Epithelial cell of esophagus (primary cell): ENCODE measurements around the gene EPHB1.
"Not testable (repeated sequence)": the region's sequence is repeated elsewhere in the genome, so short reads cannot be mapped to it uniquely, and the experiment has no call there.

ENCODE experiments used
- DNase-seq: peaks from one replicate; pipeline ENCODE4 v3.0.0; 2010; ENCODE audit warnings: low read depth
- H3K4me3 ChIP-seq: 2 replicates; pipeline ENCODE4 v1.5.1; 2011; ENCODE audit warnings: mild to moderate bottlenecking, low read length, control low read depth
- CTCF ChIP-seq: IDR thresholded peaks from 2 replicates; pipeline ENCODE4 v1.5.1; 2011; ENCODE audit warnings: low read depth, mild to moderate bottlenecking, low read length, control low read depth, inconsistent platforms; ENCODE audit not compliant: insufficient read depth; ENCODE audit errors: missing control alignments

The EPHB1 gene

DNA sequence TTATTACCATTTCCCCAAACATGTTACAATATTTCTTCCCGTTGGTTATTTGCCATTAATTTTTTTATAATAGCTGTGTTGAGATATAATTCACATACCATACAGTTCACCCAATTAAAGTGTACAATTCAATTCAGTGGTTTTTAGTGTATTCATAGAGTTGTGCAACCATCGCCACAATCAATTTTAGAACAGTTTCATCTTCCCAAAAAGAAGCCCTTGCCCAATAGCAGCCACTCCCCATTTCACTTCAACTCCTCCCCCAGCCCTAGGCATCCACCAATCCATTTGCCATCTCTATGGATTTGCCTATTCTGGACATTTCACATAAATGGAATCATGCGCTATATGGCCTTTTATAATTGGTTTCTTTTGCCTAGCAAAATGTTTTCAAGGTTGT lies 225.1 kb downstream of the EPHB1 start:
- H3K4me3 ChIP-seq, result no peak overlapping the region
- DNase-seq, result no peak
- no peak for TF ChIP-seq CTCF

- no peak overlapping the region for H3K4me3 ChIP-seq
- TF ChIP-seq CTCF, result no peak
- no peak for DNase-seq
Observed at GRCh38 chr3:135023996-135024658, 229.1 kb downstream of the EPHB1 start.

DNA sequence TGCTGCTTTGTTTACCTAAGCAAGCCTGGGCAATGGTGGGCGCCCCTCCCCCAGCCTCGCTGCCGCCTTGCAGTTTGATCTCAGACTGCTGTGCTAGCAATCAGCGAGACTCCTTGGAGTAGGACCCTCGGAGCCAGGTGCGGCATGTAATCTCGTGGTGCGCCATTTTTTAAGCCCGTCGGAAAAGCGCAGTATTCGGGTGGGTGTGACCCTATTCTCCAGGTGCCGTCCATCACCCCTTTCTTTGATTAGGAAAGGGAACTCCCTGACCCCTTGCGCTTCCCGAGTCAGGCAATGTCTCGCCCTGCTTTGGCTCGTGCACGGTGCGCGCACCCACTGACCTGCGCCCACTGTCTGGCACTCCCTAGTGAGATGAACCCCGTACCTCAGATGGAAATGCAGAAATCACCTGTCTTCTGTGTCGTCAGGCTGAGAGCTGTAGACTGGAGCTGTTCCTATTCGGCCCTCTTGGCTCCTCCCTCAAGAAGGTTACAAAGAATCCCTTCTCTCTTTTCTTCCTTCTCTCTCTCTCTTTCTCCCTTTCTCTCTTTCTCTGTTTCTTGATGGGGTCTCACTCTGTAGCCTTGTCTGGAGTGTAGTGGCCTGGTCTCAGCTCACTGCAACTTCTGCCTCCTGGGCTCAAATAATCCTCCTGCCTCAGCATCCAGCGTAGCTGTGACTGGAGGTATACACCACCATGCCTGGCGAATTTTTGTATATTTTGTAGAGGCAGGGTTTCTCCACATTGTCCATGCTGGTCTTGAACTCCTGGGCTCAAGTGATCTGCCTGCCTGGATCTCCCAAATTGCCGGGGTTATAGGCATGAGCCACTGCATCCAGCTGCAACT lies 235.9 kb downstream of the EPHB1 start:
- not testable (repeated sequence) for DNase-seq, H3K4me3 ChIP-seq

DNA sequence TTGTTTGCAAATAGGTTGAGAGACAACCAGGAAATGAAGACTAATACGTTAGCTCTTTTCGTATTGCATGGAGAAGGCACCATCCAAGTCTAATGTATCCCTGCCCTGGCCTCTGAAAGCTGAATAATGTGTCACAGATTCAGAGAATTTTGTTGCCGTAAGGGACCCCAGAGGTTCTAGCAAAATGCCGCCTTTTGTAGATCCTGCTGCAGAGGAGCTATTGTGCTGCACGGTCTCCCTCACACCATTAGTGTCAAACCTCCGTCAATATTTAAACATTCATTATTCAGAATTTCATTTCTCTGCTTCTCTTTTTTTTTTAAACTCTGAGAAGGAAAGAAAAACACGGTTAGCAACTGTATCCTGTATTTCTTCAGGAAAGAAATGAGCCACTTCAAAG lies 238.7 kb downstream of the EPHB1 start:
- no peak for TF ChIP-seq CTCF
- no peak for DNase-seq

DNA sequence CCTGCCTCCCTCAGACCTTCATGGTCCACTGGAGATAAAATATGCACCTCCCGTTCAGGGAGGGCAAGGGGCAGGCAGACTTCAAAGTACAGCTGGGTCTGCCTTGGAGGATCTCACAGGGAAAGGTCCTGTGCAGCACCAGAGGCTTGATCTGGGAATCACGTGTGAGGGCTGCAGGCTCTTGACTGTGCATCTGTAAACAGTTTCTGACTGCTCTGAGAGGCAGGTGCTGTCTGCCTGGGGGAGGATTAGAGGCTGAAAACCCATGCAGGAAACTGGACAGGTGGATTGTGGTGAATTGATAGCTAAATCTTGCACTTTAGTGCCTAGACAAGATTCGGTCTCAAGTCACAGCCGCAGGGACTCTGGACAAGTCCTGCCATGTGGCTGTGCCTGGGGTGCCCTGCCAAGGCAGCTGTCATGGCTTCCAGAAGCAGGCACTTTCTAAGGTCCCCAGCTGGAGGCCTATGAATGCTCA lies 239.3 kb downstream of the EPHB1 start:
- no peak for TF ChIP-seq CTCF

More for the DNA sequence above, 238.7 kb downstream of the EPHB1 start:
- H3K4me3 ChIP-seq, result no peak overlapping the region

GRCh38 chr3:135034891-135035440 lies 239.9 kb downstream of the EPHB1 start:
- no peak for TF ChIP-seq CTCF
- H3K4me3 ChIP-seq, result no peak overlapping the region
- no peak for DNase-seq

More for the DNA sequence above, 239.3 kb downstream of the EPHB1 start:
- no peak for DNase-seq
- H3K4me3 ChIP-seq, result no peak overlapping the region

DNA sequence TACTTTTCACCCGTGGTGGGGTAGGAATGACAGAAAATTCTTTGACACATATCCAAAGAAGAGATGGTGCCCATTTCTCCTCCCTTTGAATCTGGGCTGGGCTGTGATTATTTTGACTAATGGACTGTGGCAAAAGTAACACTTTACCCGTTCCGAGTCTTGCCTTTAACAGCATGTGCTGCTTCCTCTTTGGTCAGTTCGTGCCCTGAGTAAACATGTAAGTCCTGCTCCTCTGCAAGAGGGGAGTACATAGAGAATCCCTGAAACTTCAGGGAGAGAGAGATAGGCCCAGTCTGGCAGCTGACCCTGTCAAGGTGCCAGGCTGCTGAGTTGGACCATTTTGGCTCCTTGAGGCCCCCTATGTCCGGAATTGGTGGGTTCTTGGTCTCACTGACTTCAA lies 243.1 kb downstream of the EPHB1 start:
- TF ChIP-seq CTCF, result no peak

GRCh38 chr3:135039536-135039935 lies 244.5 kb downstream of the EPHB1 start:
- H3K4me3 ChIP-seq, DNase-seq: not testable (repeated sequence)

More for the DNA sequence above, 243.1 kb downstream of the EPHB1 start:
- H3K4me3 ChIP-seq, result no peak overlapping the region
- DNase-seq, result no peak
